GM23338 (cell line): Measurements from ENCODE around the gene LRIG1. TPM values are rescaled to one million over a fixed set of nuclear protein-coding genes. Genes with fewer than 3 reads are reported as not detected.

Experiments
- ATAC-seq: fragments of 200-7000 bp; cut with Tn5 transposase; 3 replicates; pipeline ENCODE4 v1.9.1; 2020
- DNase-seq: peaks from one replicate; pipeline ENCODE4 v3.0.0-alpha.2; 2015; ENCODE audit warnings: low spot score
- H2AFZ ChIP-seq: fragments of 200-600 bp; sonication (generic); 2 replicates; pipeline ENCODE4 v1.8.0; 2016; ENCODE audit warnings: antibody characterized with exemption, mild to moderate bottlenecking, moderate library complexity
- H3F3A ChIP-seq: fragments of 200-600 bp; sonication (generic); replicated peaks from 2 replicates; pipeline ENCODE4 v1.8.0; 2017; ENCODE audit warnings: antibody characterized with exemption, mixed run types, low read depth
- H3K27ac ChIP-seq: fragments of 200-600 bp; sonication (generic); 2 replicates; pipeline ENCODE4 v1.6.1; 2016; ENCODE audit warnings: low read depth
- H3K27me3 ChIP-seq: fragments of 200-600 bp; sonication (generic); 2 replicates; pipeline ENCODE4 v1.8.0; 2016; ENCODE audit warnings: mild to moderate bottlenecking, mixed run types, moderate library complexity; ENCODE audit not compliant: insufficient read depth
- H3K36me3 ChIP-seq: fragments of 200-600 bp; sonication (generic); 2 replicates; pipeline ENCODE4 v1.8.0; 2016; ENCODE audit warnings: mild to moderate bottlenecking; ENCODE audit not compliant: insufficient read depth
- H3K4me1 ChIP-seq: fragments of 200-600 bp; sonication (generic); 2 replicates; pipeline ENCODE4 v1.8.0; 2016; ENCODE audit warnings: mild to moderate bottlenecking, moderate library complexity; ENCODE audit not compliant: insufficient read depth
- H3K4me2 ChIP-seq: fragments of 200-600 bp; sonication (generic); 2 replicates; pipeline ENCODE4 v1.7.1; 2017; ENCODE audit warnings: mixed run types
- H3K4me3 ChIP-seq: fragments of 200-600 bp; sonication (generic); 2 replicates; pipeline ENCODE4 v1.6.1; 2016; ENCODE audit warnings: mixed run types
- H3K79me2 ChIP-seq: fragments of 200-600 bp; sonication (generic); replicated peaks from 2 replicates; pipeline ENCODE4 v1.8.0; 2017; ENCODE audit warnings: mild to moderate bottlenecking; ENCODE audit not compliant: insufficient read depth
- H3K9me2 ChIP-seq: fragments of 200-600 bp; sonication (generic); 2 replicates; pipeline ENCODE4 v1.8.0; 2017; ENCODE audit not compliant: insufficient read depth
- H4K20me1 ChIP-seq: fragments of 200-600 bp; sonication (generic); replicated peaks from 2 replicates; pipeline ENCODE4 v1.8.0; 2017; ENCODE audit warnings: mild to moderate bottlenecking; ENCODE audit not compliant: insufficient read depth
- H3K27ac Mint-ChIP-seq: 2 replicates; pipeline ENCODE4 v1.8.0; 2020; ENCODE audit warnings: inconsistent platforms, mild to moderate bottlenecking, moderate library complexity, mixed read lengths
- H3K27me3 Mint-ChIP-seq: 3 replicates; pipeline ENCODE4 v1.8.0; 2022; ENCODE audit warnings: low read depth, mild to moderate bottlenecking, moderate library complexity, mixed read lengths, inconsistent platforms; ENCODE audit not compliant: insufficient read depth, poor library complexity
- H3K36me3 Mint-ChIP-seq: 3 replicates; pipeline ENCODE4 v1.8.0; 2021; ENCODE audit warnings: low read depth, mild to moderate bottlenecking, inconsistent platforms, moderate library complexity, mixed read lengths
- H3K4me1 Mint-ChIP-seq: 3 replicates; pipeline ENCODE4 v1.8.0; 2020; ENCODE audit warnings: mild to moderate bottlenecking, inconsistent platforms, mixed read lengths
- H3K4me3 Mint-ChIP-seq: 3 replicates; pipeline ENCODE4 v1.8.0; 2021; ENCODE audit warnings: moderate library complexity, mild to moderate bottlenecking, inconsistent platforms, mixed read lengths
- H3K9me3 Mint-ChIP-seq: 3 replicates; pipeline ENCODE4 v1.8.0; 2020; ENCODE audit warnings: moderate library complexity, mild to moderate bottlenecking, inconsistent platforms, mixed read lengths
- CREB1 ChIP-seq: fragments of 250-450 bp; sonication (Bioruptor Pico); IDR thresholded peaks from 2 replicates; pipeline ENCODE4 v1.5.0; 2020; ENCODE audit warnings: low read depth, mild to moderate bottlenecking, moderate library complexity
- ETS1 ChIP-seq: IDR thresholded peaks from 2 replicates; pipeline ENCODE4 v1.6.1; 2016; ENCODE audit warnings: antibody characterized with exemption
- EZH2 ChIP-seq: fragments of 200-600 bp; sonication (generic); IDR thresholded peaks from one replicate; pipeline ENCODE4 v1.8.0; 2017; ENCODE audit warnings: antibody characterized with exemption, mild to moderate bottlenecking, low read depth; ENCODE audit not compliant: unreplicated experiment
- EZH2phosphoT487 ChIP-seq: fragments of 200-600 bp; sonication (generic); IDR thresholded peaks from one replicate; pipeline ENCODE4 v1.8.1; 2018; ENCODE audit warnings: antibody characterized with exemption; ENCODE audit not compliant: unreplicated experiment
- JUNB ChIP-seq: IDR thresholded peaks from one replicate; pipeline ENCODE4 v1.6.1; 2016; ENCODE audit warnings: antibody characterized with exemption; ENCODE audit not compliant: unreplicated experiment
- NANOG ChIP-seq: IDR thresholded peaks from 2 replicates; pipeline ENCODE4 v1.6.1; 2016; ENCODE audit warnings: antibody characterized with exemption, borderline replicate concordance
- STAT1 ChIP-seq: IDR thresholded peaks from one replicate; pipeline ENCODE4 v1.6.1; 2016; ENCODE audit warnings: antibody characterized with exemption; ENCODE audit not compliant: unreplicated experiment
- ZNF114 ChIP-seq: fragments of 250-450 bp; sonication (Bioruptor Pico); IDR thresholded peaks from 2 replicates; pipeline ENCODE4 v1.5.0; 2020; ENCODE audit warnings: mild to moderate bottlenecking, moderate library complexity
- ZNF331 ChIP-seq: fragments of 250-450 bp; sonication (Bioruptor Pico); IDR thresholded peaks from 2 replicates; pipeline ENCODE4 v1.5.0; 2020; ENCODE audit warnings: low read depth, mild to moderate bottlenecking, moderate library complexity
- polyA plus RNA-seq: library from polyadenylated mRNA; unstranded; fragments of >200 nt; fragmentation: Nextera tagmentation; extraction: Ambion mirVana; gene quantifications from 2 replicates; pipeline ENCODE4 v1.2.1, GENCODE V29; 2016
- total RNA-seq: library from RNA; depleted of rRNA; stranded (reverse); fragments of >200 nt; shearing (Covaris generic); gene quantifications from 2 replicates; pipeline ENCODE4 v1.2.3, GENCODE V29; 2014
- TF ChIP-seq, protein P1 (sequence below), 2 experiments: fragments of 200-600 bp in 1 of 2; sonication (generic) in 1 of 2; conservative IDR thresholded peaks; 2 replicates each; pipeline versions ENCODE4 v1.5.1 to v1.6.1; 2016 to 2017; ENCODE audit warnings: antibody characterized with exemption in 2 of 2, low read depth in 2 of 2, mild to moderate bottlenecking in 2 of 2, moderate library complexity in 1 of 2
- TF ChIP-seq, protein P2 (sequence below): fragments of 250-450 bp; sonication (Bioruptor Pico); IDR thresholded peaks from 2 replicates; pipeline ENCODE4 v1.5.0; 2020; ENCODE audit warnings: mild to moderate bottlenecking, moderate library complexity

The LRIG1 gene
- total and polyA plus RNA-seq, 2 experiments from 2014 or later, result 40.0 to 134 TPM

DNA sequence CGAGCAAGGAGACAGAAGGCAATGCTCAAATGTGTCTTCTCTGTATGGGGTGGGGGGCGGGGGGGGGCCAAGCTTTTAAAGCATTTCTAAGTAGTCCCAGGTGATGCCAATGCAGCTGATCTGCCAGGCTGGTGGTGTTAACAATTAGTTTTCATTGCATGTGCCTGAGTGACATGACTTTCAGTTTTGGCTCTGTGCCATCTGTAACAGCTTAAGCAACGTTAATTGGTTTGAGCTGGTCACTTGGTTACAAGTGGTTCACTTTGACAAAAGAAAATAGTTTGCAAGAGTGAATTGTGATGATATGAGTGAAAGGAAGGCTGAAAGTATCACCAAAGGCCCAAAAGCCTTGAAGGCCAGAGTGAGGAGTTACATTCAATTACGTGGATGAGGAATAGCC, 26.4 kb upstream of the LRIG1 start:
- no peak overlapping the region for H3K27ac Mint-ChIP-seq
- peaks cover 35% of the 10 kb centered on the region for H3K4me1 Mint-ChIP-seq
- H3K27ac ChIP-seq, result no peak overlapping the region
- ATAC-seq (no peak), DNase-seq (no peak)
- 0 out of 2 replicates have a peak, but pooled peaks cover 6% of the 10 kb centered on the region for H3F3A ChIP-seq
- no peaks in the 10 kb centered on the region for H3K9me2 ChIP-seq
- H3K9me3 Mint-ChIP-seq, result no peaks in the 10 kb centered on the region
- H2AFZ ChIP-seq, result no peak overlapping the region
- H3K79me2 ChIP-seq, result no peaks in the 10 kb centered on the region
- H3K27me3 Mint-ChIP-seq, result peaks cover 5% of the 10 kb centered on the region
- peaks cover 32% of the 10 kb centered on the region for H3K4me1 ChIP-seq
- no peaks in the 10 kb centered on the region for H3K27me3 ChIP-seq
- no peaks in the 10 kb centered on the region for H3K36me3 Mint-ChIP-seq
- H3K4me2 ChIP-seq, result no peak overlapping the region
- no peak overlapping the region for H3K4me3 Mint-ChIP-seq
- TF ChIP-seq STAT1, result no peak
- no peak for TF ChIP-seq CREB1 (CRISPR knock-in tag)
- TF ChIP-seq NANOG, result no peak
- no peak for TF ChIP-seq EZH2
- TF ChIP-seq, protein P1, sequence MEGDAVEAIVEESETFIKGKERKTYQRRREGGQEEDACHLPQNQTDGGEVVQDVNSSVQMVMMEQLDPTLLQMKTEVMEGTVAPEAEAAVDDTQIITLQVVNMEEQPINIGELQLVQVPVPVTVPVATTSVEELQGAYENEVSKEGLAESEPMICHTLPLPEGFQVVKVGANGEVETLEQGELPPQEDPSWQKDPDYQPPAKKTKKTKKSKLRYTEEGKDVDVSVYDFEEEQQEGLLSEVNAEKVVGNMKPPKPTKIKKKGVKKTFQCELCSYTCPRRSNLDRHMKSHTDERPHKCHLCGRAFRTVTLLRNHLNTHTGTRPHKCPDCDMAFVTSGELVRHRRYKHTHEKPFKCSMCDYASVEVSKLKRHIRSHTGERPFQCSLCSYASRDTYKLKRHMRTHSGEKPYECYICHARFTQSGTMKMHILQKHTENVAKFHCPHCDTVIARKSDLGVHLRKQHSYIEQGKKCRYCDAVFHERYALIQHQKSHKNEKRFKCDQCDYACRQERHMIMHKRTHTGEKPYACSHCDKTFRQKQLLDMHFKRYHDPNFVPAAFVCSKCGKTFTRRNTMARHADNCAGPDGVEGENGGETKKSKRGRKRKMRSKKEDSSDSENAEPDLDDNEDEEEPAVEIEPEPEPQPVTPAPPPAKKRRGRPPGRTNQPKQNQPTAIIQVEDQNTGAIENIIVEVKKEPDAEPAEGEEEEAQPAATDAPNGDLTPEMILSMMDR (conservative IDR thresholded peaks at IDR 0.05; ENCODE audit: low read depth in 2 of 2), result no peak
- TF ChIP-seq JUNB, result no peak
- no peak for TF ChIP-seq ZNF331
- TF ChIP-seq, protein P2, sequence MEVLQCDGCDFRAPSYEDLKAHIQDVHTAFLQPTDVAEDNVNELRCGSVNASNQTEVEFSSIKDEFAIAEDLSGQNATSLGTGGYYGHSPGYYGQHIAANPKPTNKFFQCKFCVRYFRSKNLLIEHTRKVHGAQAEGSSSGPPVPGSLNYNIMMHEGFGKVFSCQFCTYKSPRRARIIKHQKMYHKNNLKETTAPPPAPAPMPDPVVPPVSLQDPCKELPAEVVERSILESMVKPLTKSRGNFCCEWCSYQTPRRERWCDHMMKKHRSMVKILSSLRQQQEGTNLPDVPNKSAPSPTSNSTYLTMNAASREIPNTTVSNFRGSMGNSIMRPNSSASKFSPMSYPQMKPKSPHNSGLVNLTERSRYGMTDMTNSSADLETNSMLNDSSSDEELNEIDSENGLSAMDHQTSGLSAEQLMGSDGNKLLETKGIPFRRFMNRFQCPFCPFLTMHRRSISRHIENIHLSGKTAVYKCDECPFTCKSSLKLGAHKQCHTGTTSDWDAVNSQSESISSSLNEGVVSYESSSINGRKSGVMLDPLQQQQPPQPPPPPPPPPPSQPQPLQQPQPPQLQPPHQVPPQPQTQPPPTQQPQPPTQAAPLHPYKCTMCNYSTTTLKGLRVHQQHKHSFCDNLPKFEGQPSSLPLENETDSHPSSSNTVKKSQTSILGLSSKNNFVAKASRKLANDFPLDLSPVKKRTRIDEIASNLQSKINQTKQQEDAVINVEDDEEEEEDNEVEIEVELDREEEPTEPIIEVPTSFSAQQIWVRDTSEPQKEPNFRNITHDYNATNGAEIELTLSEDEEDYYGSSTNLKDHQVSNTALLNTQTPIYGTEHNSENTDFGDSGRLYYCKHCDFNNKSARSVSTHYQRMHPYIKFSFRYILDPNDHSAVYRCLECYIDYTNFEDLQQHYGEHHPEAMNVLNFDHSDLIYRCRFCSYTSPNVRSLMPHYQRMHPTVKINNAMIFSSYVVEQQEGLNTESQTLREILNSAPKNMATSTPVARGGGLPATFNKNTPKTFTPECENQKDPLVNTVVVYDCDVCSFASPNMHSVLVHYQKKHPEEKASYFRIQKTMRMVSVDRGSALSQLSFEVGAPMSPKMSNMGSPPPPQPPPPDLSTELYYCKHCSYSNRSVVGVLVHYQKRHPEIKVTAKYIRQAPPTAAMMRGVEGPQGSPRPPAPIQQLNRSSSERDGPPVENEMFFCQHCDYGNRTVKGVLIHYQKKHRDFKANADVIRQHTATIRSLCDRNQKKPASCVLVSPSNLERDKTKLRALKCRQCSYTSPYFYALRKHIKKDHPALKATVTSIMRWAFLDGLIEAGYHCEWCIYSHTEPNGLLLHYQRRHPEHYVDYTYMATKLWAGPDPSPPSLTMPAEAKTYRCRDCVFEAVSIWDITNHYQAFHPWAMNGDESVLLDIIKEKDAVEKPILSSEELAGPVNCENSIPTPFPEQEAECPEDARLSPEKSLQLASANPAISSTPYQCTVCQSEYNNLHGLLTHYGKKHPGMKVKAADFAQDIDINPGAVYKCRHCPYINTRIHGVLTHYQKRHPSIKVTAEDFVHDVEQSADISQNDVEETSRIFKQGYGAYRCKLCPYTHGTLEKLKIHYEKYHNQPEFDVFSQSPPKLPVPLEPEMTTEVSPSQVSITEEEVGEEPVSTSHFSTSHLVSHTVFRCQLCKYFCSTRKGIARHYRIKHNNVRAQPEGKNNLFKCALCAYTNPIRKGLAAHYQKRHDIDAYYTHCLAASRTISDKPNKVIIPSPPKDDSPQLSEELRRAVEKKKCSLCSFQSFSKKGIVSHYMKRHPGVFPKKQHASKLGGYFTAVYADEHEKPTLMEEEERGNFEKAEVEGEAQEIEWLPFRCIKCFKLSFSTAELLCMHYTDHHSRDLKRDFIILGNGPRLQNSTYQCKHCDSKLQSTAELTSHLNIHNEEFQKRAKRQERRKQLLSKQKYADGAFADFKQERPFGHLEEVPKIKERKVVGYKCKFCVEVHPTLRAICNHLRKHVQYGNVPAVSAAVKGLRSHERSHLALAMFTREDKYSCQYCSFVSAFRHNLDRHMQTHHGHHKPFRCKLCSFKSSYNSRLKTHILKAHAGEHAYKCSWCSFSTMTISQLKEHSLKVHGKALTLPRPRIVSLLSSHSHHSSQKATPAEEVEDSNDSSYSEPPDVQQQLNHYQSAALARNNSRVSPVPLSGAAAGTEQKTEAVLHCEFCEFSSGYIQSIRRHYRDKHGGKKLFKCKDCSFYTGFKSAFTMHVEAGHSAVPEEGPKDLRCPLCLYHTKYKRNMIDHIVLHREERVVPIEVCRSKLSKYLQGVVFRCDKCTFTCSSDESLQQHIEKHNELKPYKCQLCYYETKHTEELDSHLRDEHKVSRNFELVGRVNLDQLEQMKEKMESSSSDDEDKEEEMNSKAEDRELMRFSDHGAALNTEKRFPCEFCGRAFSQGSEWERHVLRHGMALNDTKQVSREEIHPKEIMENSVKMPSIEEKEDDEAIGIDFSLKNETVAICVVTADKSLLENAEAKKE (CRISPR knock-in tag), result no peak
- TF ChIP-seq ZNF114 (CRISPR knock-in tag), result no peak
- TF ChIP-seq EZH2phosphoT487, result no peak
- TF ChIP-seq ETS1, result no peak
- no peaks in the 10 kb centered on the region for H3K36me3 ChIP-seq
- no peak overlapping the region for H3K4me3 ChIP-seq
- H4K20me1 ChIP-seq, result no peaks in the 10 kb centered on the region
